Calu3 (cell line): ENCODE data around the gene UMAD1. TPM values are rescaled to one million over a fixed set of nuclear protein-coding genes. Genes with fewer than 3 reads are reported as not detected.

Experiments
- BruUV-seq: library from RNA; stranded (reverse); fragments of 400-500 nt; replicated peaks from 2 replicates; lab custom pipeline; 2021; lab: Mats Ljungman, UMichigan
- CTCF ChIA-PET: fragments of 300-600 bp; sonication (Branson Sonifier 250); formaldehyde crosslinking; loops from one replicate; lab custom pipeline; 2022; ENCODE audit warnings: antibody characterized with exemption; lab: Charles Lee
- DNase-seq: peaks from one replicate; pipeline ENCODE4 v3.0.0; 2022
- H3K27ac Mint-ChIP-seq: one replicate; pipeline ENCODE4 v1.8.0; 2022; ENCODE audit warnings: mixed read lengths; ENCODE audit not compliant: unreplicated experiment
- H3K27me3 Mint-ChIP-seq: one replicate; pipeline ENCODE4 v1.8.0; 2022; ENCODE audit warnings: mixed read lengths; ENCODE audit not compliant: unreplicated experiment
- H3K36me3 Mint-ChIP-seq: one replicate; pipeline ENCODE4 v1.8.0; 2022; ENCODE audit warnings: mild to moderate bottlenecking, moderate library complexity, mixed read lengths; ENCODE audit not compliant: insufficient read depth, unreplicated experiment
- H3K4me1 Mint-ChIP-seq: one replicate; pipeline ENCODE4 v1.8.0; 2022; ENCODE audit warnings: mild to moderate bottlenecking, low read depth, mixed read lengths; ENCODE audit not compliant: unreplicated experiment
- H3K4me3 Mint-ChIP-seq: one replicate; pipeline ENCODE4 v1.8.0; 2022; ENCODE audit warnings: mild to moderate bottlenecking, low read depth, moderate library complexity, mixed read lengths; ENCODE audit not compliant: unreplicated experiment
- H3K9me3 Mint-ChIP-seq: one replicate; pipeline ENCODE4 v1.8.0; 2022; ENCODE audit warnings: low read depth, mixed read lengths; ENCODE audit not compliant: unreplicated experiment
- CTCF ChIP-seq: fragments of 200-600 bp; IDR thresholded peaks from one replicate; pipeline ENCODE4 v1.8.0; 2022; ENCODE audit warnings: antibody characterized with exemption; ENCODE audit not compliant: unreplicated experiment
- intact Hi-C: fragments of 100-400 bp; cut with micrococcal nuclease; formaldehyde crosslinking; loops from one replicate; pipeline ENCODE4 v1.10.0; 2022; ENCODE audit not compliant: unreplicated experiment
- total RNA-seq: library from RNA; stranded (reverse); gene quantifications from 2 replicates; pipeline ENCODE4 v1.2.3, GENCODE V29; 2022

The UMAD1 gene
- total RNA-seq, 1 experiment from 2014 or later: 25.2 TPM

GRCh38 chr7:7617550-7617949 lies 23.0 kb upstream of the UMAD1 start:
- H3K36me3 Mint-ChIP-seq: no peaks in the 10 kb centered on the region
- CTCF ChIA-PET: no interaction called here
- H3K4me1 Mint-ChIP-seq: peaks cover 5% of the 10 kb centered on the region
- H3K27me3 Mint-ChIP-seq: no peaks in the 10 kb centered on the region
- no peak overlapping the region for H3K4me3 Mint-ChIP-seq
- TF ChIP-seq CTCF: no peak
- no peaks in the 10 kb centered on the region for H3K9me3 Mint-ChIP-seq
- no peak for DNase-seq
- intact Hi-C loops: no loop called here
- no TSS peak for BruUV-seq
- H3K27ac Mint-ChIP-seq: no peak overlapping the region

GRCh38 chr7:7618410-7618809 lies 22.1 kb upstream of the UMAD1 start:
- Mint-ChIP-seq H3K9me3 (no peaks in the 10 kb centered on the region), H3K27me3 (no peaks in the 10 kb centered on the region), H3K4me3 (no peak overlapping the region), H3K4me1 (peaks cover 5% of the 10 kb centered on the region), H3K36me3 (no peaks in the 10 kb centered on the region), H3K27ac (no peak overlapping the region)
- CTCF ChIA-PET: interaction anchor here (0.6 kb wide), 1 partner anchor 94 kb away, joined by 3 read pairs; no protein-coding TSS in a partner anchor
- intact Hi-C loops: no loop called here
- no peak for TF ChIP-seq CTCF
- BruUV-seq: no TSS peak
- DNase-seq: no peak

DNA sequence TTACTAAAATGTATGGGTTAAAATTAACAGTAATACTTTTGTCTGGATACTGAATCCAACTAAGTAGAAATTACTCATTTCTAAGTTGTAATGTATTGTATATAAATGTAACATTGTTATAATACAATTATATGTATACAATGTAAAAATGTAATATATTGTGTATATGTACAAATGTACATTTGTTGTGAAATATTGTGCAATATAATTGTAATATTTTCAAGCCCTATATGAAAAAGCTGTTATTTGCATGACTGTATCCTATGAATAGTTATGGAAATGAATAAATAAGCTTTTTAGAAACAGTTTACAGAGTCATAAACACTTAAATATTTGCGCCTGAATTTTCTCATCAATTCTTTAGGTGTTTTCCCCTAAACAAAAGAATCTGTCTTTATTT lies 20.3 kb upstream of the UMAD1 start:
- H3K4me3 Mint-ChIP-seq: no peak overlapping the region
- CTCF ChIA-PET: no interaction called here
- no peak overlapping the region for H3K27ac Mint-ChIP-seq
- peaks cover 2% of the 10 kb centered on the region for H3K9me3 Mint-ChIP-seq
- H3K4me1 Mint-ChIP-seq: peaks cover 5% of the 10 kb centered on the region
- H3K27me3 Mint-ChIP-seq: no peaks in the 10 kb centered on the region
- no TSS peak for BruUV-seq
- DNase-seq: no peak
- intact Hi-C loops: no loop called here
- no peaks in the 10 kb centered on the region for H3K36me3 Mint-ChIP-seq
- no peak for TF ChIP-seq CTCF

DNA sequence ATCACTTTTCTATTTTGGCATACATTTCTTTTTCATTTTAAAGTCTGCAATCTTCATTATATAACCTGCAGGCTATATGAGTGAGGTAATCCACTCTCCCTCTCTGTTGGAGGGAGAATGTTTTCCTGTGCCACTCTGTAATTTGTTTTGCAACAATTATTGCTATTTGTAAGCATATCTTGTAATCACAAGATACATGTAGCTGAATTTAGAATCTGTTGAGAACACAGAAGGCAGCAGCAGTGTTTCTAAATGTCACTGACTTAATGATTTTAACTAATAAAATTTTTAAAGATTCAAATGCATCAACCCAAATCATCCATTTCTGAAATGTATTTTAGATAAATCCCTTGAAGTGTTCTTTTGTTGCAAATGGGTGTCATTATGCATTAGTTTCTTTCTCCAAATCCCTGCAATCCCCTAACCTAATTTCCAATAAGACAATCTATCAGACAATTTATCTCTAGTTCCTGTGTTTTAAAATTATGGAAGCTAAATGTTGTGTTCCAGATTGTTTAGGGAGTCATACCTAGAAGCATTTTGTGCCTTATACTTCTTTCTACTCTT lies 19.8 kb upstream of the UMAD1 start:
- DNase-seq: no peak
- no peaks in the 10 kb centered on the region for H3K27me3 Mint-ChIP-seq
- TF ChIP-seq CTCF: no peak
- BruUV-seq: no TSS peak
- peaks cover 4% of the 10 kb centered on the region for H3K9me3 Mint-ChIP-seq
- no peak overlapping the region for H3K27ac Mint-ChIP-seq
- CTCF ChIA-PET: no interaction called here
- H3K36me3 Mint-ChIP-seq: no peaks in the 10 kb centered on the region
- H3K4me3 Mint-ChIP-seq: no peak overlapping the region
- intact Hi-C loops: no loop called here
- H3K4me1 Mint-ChIP-seq: peaks cover 5% of the 10 kb centered on the region
